Activated T-cell treated with anti-CD3 and anti-CD28 coated beads for 24 hours (primary cell): ENCODE measurements around the gene PCNX2.
"Not testable (repeated sequence)": the region's sequence is repeated elsewhere in the genome, so short reads cannot be mapped to it uniquely, and the experiment has no call there.

Source experiments
- DNase-seq: peaks from one replicate; pipeline ENCODE4 v3.0.0-alpha.2; 2020; ENCODE audit warnings: low read depth

The PCNX2 gene

GRCh38 chr1:233151861-233152260 is 143.7 kb downstream of the PCNX2 start:
- no peak for DNase-seq

- no peak for DNase-seq
These were observed 151.1 kb downstream of the PCNX2 start for GRCh38 chr1:233144434-233144833.

- no peak for DNase-seq
These were observed 152.3 kb downstream of the PCNX2 start for GRCh38 chr1:233143241-233143640.

DNA sequence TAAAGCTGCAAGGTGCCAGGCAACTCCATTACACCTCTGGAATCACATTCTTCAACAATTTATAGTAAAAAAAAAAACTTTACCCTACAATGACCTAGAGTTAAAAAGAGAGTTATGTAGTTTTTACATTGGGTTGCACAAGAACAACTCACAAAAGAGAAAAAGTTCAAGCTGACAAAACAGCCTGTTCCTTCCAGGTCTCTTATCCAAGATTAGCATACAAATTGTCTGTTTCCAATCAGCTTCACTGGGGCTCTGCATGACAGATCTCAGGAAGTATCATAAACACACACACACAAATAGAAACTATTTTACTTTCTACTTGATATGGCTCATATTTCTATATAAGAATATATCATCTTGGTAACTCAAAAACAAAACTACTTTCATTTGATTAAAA is 154.6 kb downstream of the PCNX2 start:
- no peak for DNase-seq

GRCh38 chr1:233140499-233140898 is 155.0 kb downstream of the PCNX2 start:
- DNase-seq: no peak

GRCh38 chr1:233138788-233139585 is 156.5 kb downstream of the PCNX2 start:
- no peak for DNase-seq

GRCh38 chr1:233135833-233136232 is 159.7 kb downstream of the PCNX2 start:
- DNase-seq: no peak

- no peak for DNase-seq
These were observed 163.1 kb downstream of the PCNX2 start for GRCh38 chr1:233132445-233132844.

- DNase-seq: not testable (repeated sequence)
These were observed 166.5 kb downstream of the PCNX2 start for GRCh38 chr1:233129031-233129430.

- no peak for DNase-seq
These were observed 168.4 kb downstream of the PCNX2 start for GRCh38 chr1:233127157-233127556.

- no peak for DNase-seq
These were observed 172.7 kb downstream of the PCNX2 start for GRCh38 chr1:233122779-233123178.

DNA sequence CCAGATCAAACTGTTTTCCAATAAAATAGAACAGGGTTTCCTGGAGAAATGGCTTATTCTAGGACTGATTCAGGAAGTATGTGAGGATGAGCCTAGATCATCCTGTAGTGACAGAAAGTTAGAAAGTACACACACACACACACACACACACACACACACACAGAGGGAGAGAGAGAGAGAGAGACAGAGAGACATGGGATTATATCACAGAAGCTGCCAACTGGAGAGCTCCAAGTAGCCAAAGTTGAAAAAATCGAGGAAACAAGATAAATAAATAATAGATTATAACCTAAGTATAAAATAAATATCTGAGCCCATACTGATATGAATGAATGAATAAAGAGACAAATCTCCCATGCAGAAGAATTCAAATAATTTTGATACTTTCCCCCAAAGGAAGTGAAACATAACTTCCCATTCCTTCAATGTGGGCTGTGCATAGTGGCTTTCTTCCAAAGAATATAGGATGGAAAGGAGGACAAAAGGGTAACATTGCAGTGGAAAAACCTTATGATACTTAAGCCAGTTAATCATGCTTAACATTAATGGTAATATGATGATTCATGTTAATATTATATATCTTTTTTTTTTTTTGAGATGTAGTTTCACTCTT is 173.5 kb downstream of the PCNX2 start:
- no peak for DNase-seq

- DNase-seq: no peak
These were observed 180.7 kb downstream of the PCNX2 start for GRCh38 chr1:233114860-233115259.

GRCh38 chr1:233114159-233114558 is 181.4 kb downstream of the PCNX2 start:
- no peak for DNase-seq

- no peak for DNase-seq
These were observed 182.3 kb downstream of the PCNX2 start for GRCh38 chr1:233113009-233113879.

GRCh38 chr1:233112186-233113008 is 183.1 kb downstream of the PCNX2 start:
- no peak for DNase-seq

DNA sequence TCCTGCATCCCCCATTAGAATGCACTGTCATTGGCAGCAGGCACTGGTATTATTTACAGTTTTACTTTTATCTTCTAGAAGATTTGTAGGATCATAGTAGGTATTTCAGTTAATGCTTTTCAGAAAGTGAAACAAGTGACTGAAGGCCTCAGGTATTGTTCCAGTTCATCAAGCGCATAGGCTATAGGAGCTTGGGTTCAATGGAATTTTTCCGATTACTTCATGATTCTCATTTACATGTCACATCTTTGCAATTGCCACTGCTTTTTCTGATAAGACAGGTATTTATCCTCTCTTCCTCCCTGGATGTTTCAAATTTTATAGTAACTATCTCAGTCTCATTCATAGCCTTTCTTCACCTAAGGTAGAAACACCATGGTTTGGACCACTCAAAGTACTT is 183.8 kb downstream of the PCNX2 start:
- DNase-seq: no peak

GRCh38 chr1:233109096-233109495 is 186.4 kb downstream of the PCNX2 start:
- no peak for DNase-seq

DNA sequence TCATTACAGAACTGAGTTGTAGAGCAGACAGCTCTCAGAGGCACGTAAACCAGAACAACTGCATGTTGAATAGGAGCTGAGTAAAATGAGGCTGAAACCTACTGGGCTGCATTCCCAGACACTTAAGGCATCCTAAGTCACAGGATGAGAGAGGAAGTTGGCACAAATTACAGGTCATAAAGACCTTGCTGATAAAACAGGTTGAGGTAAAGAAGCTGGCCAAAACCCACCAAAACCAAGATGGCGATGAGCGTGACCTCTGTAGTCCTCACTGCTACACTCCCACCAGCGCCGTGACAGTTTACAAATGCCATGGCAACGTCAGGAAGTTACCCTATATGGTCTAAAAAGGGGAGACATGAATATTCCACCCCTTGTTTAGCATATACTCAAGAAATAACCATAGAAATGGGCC is 187.8 kb downstream of the PCNX2 start:
- DNase-seq: not testable (repeated sequence)

DNA sequence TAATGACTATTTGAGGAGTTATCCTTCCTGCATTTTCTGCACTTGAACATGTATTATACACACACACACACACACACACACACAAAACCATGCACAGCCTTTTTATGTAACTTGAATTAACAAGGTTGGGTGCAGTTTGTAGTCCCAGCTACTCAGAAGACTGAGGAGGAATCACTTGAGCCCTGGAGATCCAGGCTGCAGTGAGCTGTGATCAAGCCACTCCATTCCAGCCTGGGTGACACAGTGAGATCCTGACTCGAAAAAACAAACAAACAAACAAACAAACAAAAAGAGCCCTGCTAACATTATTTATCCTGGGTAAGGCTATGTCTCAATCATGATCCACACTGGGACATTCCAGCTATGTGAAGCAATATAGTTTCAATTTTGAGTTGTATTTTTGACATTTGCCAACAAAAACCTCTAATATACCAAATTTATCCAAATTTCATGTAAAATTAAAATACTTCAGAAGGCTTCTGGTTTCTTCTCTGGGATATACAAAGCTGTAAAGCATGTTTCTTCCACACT is 188.3 kb downstream of the PCNX2 start:
- DNase-seq: no peak

DNA sequence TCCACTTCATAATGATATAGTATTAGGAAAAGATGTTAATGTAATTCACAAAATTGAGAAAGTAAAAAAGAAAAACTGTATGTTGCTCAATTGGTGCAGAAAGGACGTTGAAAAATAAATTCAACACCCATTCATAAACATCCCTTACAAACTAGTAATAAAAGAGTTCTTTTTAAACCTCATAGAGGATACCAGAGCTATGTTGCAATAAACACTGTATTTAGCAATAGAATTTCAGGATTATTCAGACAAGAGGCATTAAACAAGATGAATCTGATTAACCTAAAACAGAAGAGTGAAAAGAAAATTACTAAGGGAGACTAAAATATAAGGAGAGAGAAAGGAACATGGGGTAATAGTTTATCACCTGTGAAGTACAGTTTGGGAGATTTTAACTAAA is 190.3 kb downstream of the PCNX2 start:
- DNase-seq: no peak

DNA sequence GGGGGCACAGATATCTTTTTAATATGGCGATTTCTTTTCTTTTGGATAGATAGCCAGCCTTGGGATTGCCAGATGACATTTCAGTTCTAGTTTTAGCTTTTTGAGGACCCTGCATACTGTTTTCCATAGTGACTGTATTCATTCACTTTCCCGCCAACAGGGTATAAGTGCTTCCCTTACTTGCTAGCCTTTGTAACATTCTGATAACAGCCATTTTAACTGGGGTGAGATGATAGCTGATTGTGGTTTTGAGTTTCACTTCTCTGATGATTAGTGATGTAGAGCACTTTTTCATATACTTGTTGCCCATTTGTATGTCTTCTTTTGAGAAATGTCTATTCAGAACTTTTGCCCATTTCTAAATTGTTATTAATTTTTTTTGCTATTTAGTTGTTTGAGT is 193.2 kb downstream of the PCNX2 start:
- no peak for DNase-seq
